Endothelial cell (in vitro differentiated cells): ENCODE data around the gene TMEM203. TPM values are rescaled to one million over a fixed set of nuclear protein-coding genes. Genes with fewer than 3 reads are reported as not detected.

ENCODE experiments used
- DNase-seq: peaks from one replicate; pipeline ENCODE4 v3.0.0; 2021; ENCODE audit warnings: low spot score
- H3K27ac Mint-ChIP-seq: one replicate; pipeline ENCODE4 v1.8.0; 2021; ENCODE audit warnings: mixed read lengths, inconsistent platforms; ENCODE audit not compliant: unreplicated experiment
- H3K27me3 Mint-ChIP-seq: one replicate; pipeline ENCODE4 v1.8.0; 2021; ENCODE audit warnings: mild to moderate bottlenecking, moderate library complexity, mixed read lengths, inconsistent platforms; ENCODE audit not compliant: unreplicated experiment
- H3K36me3 Mint-ChIP-seq: one replicate; pipeline ENCODE4 v1.8.0; 2021; ENCODE audit warnings: mild to moderate bottlenecking, low read depth, mixed read lengths, inconsistent platforms; ENCODE audit not compliant: unreplicated experiment
- H3K4me1 Mint-ChIP-seq: one replicate; pipeline ENCODE4 v1.8.0; 2021; ENCODE audit warnings: mild to moderate bottlenecking, mixed read lengths, inconsistent platforms; ENCODE audit not compliant: unreplicated experiment
- H3K4me3 Mint-ChIP-seq: one replicate; pipeline ENCODE4 v1.8.0; 2021; ENCODE audit warnings: mild to moderate bottlenecking, mixed read lengths, inconsistent platforms; ENCODE audit not compliant: unreplicated experiment
- H3K9me3 Mint-ChIP-seq: one replicate; pipeline ENCODE4 v1.8.0; 2021; ENCODE audit warnings: mixed read lengths, inconsistent platforms; ENCODE audit not compliant: unreplicated experiment
- total RNA-seq: library from RNA; stranded (reverse); fragmentation: NEBNext Ultra II Directional; extraction: Animal tissue kit (Norgen Biotek cat#: 25700); gene quantifications from one replicate; pipeline ENCODE4 v1.2.1, GENCODE V29; 2021; ENCODE audit not compliant: unreplicated experiment
- TF ChIP-seq, protein P1 (sequence below): fragments of 200-600 bp; sonication (generic); IDR thresholded peaks from one replicate; pipeline ENCODE4 v1.5.0; 2021; ENCODE audit warnings: antibody characterized with exemption; ENCODE audit not compliant: unreplicated experiment

TMEM203 gene
- total RNA-seq, 1 donor from 2014 or later: 27.4 TPM

DNA sequence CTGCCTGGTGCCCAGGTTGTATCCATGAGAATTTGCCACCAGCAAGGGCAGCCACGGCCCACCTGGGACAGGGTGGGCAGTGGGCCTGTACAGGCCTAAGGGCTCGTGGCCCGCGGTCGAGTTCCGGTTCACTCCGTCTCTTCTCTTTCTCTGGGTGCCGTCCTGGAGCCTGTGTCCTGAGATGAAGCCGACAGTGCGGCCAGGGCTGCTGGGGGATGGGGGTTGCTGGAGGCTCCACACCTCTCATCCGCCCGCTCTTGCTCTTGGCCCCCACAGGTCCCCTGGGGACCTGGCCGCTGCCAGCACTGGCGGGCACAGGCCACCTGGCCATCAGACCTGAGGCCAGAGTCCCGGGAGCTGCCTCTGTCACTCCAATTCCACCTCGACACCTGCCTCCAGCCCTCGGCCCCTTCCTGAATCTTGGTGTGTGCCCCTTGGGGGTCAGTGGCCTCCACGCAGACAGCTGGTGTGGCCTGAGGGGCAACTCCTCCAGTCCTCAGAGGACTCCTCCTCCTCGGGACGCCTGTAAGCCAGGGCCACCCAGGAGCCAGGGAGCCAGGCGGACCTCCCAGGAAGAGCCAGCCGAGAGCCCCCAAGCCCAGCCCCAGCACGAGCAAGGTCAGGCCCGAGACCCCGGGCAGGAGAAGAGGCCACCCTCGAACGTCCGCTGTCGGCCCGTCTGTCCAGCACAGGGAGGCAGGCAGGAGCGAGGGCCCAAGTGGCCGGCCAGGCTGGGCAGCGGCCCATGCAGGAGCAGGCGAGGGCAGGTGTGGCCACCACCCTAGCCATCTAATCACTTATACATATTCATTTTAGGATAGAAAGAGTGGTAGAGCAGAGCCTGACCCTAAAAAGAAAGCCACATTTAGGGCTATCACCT, 40.8 kb downstream of the TMEM203 start:
- H3K27me3 Mint-ChIP-seq: peaks cover 16% of the 10 kb centered on the region
- TF ChIP-seq, protein P1, sequence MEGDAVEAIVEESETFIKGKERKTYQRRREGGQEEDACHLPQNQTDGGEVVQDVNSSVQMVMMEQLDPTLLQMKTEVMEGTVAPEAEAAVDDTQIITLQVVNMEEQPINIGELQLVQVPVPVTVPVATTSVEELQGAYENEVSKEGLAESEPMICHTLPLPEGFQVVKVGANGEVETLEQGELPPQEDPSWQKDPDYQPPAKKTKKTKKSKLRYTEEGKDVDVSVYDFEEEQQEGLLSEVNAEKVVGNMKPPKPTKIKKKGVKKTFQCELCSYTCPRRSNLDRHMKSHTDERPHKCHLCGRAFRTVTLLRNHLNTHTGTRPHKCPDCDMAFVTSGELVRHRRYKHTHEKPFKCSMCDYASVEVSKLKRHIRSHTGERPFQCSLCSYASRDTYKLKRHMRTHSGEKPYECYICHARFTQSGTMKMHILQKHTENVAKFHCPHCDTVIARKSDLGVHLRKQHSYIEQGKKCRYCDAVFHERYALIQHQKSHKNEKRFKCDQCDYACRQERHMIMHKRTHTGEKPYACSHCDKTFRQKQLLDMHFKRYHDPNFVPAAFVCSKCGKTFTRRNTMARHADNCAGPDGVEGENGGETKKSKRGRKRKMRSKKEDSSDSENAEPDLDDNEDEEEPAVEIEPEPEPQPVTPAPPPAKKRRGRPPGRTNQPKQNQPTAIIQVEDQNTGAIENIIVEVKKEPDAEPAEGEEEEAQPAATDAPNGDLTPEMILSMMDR: no peak
- H3K27ac Mint-ChIP-seq: no peak overlapping the region
- H3K9me3 Mint-ChIP-seq: no peaks in the 10 kb centered on the region
- no peak overlapping the region for H3K4me3 Mint-ChIP-seq
- no peak for DNase-seq
- H3K36me3 Mint-ChIP-seq: no peaks in the 10 kb centered on the region
- no peaks in the 10 kb centered on the region for H3K4me1 Mint-ChIP-seq

- Mint-ChIP-seq H3K4me1 (peaks cover 2% of the 10 kb centered on the region), H3K4me3 (no peak overlapping the region), H3K27me3 (peaks cover 20% of the 10 kb centered on the region), H3K36me3 (no peaks in the 10 kb centered on the region), H3K27ac (no peak overlapping the region), H3K9me3 (no peaks in the 10 kb centered on the region)
- TF ChIP-seq, protein P1: no peak
- DNase-seq: no peak
Measured at GRCh38 chr9:137163805-137164204, 41.6 kb downstream of the TMEM203 start.

DNA sequence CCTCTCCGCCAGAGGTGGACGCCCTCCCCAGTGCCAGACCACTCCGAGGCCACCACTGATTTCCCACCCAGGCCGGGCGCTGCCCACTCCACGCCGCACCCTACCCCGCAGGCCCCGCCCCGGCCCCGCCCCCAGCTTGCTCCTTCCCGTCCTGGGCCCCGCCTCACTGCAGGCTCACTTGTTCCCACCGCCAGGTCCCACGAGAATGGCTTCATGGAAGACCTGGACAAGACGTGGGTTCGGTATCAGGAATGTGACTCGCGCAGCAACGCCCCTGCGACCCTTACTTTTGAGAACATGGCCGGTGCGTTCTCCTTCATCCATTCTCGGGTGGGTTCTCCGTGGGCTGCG, 42.1 kb downstream of the TMEM203 start:
- TF ChIP-seq, protein P1: no peak
- Mint-ChIP-seq H3K36me3 (no peaks in the 10 kb centered on the region), H3K27me3 (peaks cover 21% of the 10 kb centered on the region), H3K4me1 (peaks cover 2% of the 10 kb centered on the region), H3K27ac (no peak overlapping the region), H3K4me3 (no peak overlapping the region), H3K9me3 (no peaks in the 10 kb centered on the region)
- DNase-seq: no peak

GRCh38 chr9:137162505-137163364, 42.7 kb downstream of the TMEM203 start:
- H3K4me3 Mint-ChIP-seq: no peak overlapping the region

More at GRCh38 chr9:137162505-137163364, 42.7 kb downstream of the TMEM203 start:
- TF ChIP-seq, protein P1: no peak
- Mint-ChIP-seq H3K9me3 (no peaks in the 10 kb centered on the region), H3K27me3 (peaks cover 25% of the 10 kb centered on the region), H3K4me1 (peaks cover 2% of the 10 kb centered on the region), H3K36me3 (no peaks in the 10 kb centered on the region), H3K27ac (no peak overlapping the region)
- no peak for DNase-seq
